H9 (cell line): ENCODE data around the gene EBF4. TPM values are rescaled to one million over a fixed set of nuclear protein-coding genes. Genes with fewer than 3 reads are reported as not detected.

Source experiments
- DNase-seq: peaks from one replicate; pipeline ENCODE4 v3.0.0-alpha.2; 2017
- H2AFZ ChIP-seq: one replicate; pipeline ENCODE4 v1.6.1; 2013; ENCODE audit warnings: mild to moderate bottlenecking, low read length, control low read depth, moderate library complexity
- H2AK5ac ChIP-seq: 2 replicates; pipeline ENCODE4 v1.6.1; 2013; ENCODE audit warnings: low read length, control low read depth, mixed read lengths; ENCODE audit not compliant: insufficient read length
- H2BK120ac ChIP-seq: one replicate; pipeline ENCODE4 v1.6.1; 2013; ENCODE audit warnings: low read depth, mild to moderate bottlenecking, low read length, control low read depth, inconsistent platforms; ENCODE audit not compliant: poor library complexity, severe bottlenecking
- H2BK12ac ChIP-seq: 2 replicates; pipeline ENCODE4 v1.6.1; 2013; ENCODE audit warnings: low read length, control low read depth, mixed read lengths, low read depth; ENCODE audit not compliant: insufficient read length
- H2BK15ac ChIP-seq: 2 replicates; pipeline ENCODE4 v1.6.1; 2013; ENCODE audit warnings: low read depth, low read length, control low read depth
- H2BK20ac ChIP-seq: one replicate; pipeline ENCODE4 v1.6.1; 2013; ENCODE audit warnings: low read depth, mild to moderate bottlenecking, low read length, control low read depth, inconsistent platforms; ENCODE audit not compliant: poor library complexity, severe bottlenecking
- H2BK5ac ChIP-seq: 2 replicates; pipeline ENCODE4 v1.6.1; 2013; ENCODE audit warnings: low read length, control low read depth, mixed read lengths; ENCODE audit not compliant: insufficient read length
- H3K14ac ChIP-seq: 2 replicates; pipeline ENCODE4 v1.6.1; 2013; ENCODE audit warnings: low read length, control low read depth; ENCODE audit not compliant: insufficient read depth
- H3K18ac ChIP-seq: 2 replicates; pipeline ENCODE4 v1.6.1; 2013; ENCODE audit warnings: low read depth, mild to moderate bottlenecking, mixed read lengths, low read length, control low read depth; ENCODE audit not compliant: insufficient read length
- H3K23ac ChIP-seq: 2 replicates; pipeline ENCODE4 v1.6.1; 2013; ENCODE audit warnings: low read length, control low read depth, mixed read lengths, low read depth; ENCODE audit not compliant: insufficient read length
- H3K23me2 ChIP-seq: 2 replicates; pipeline ENCODE4 v1.6.1; 2013; ENCODE audit warnings: low read depth, mild to moderate bottlenecking, mixed read lengths, low read length, control low read depth; ENCODE audit not compliant: insufficient read length, poor library complexity, severe bottlenecking
- H3K27ac ChIP-seq: 2 replicates; pipeline ENCODE4 v1.5.1; 2013; ENCODE audit warnings: low read length, control low read depth, mixed read lengths, low read depth; ENCODE audit not compliant: insufficient read length
- H3K27me3 ChIP-seq: 2 replicates; pipeline ENCODE4 v1.6.1; 2013; ENCODE audit warnings: low read length, control low read depth, inconsistent platforms; ENCODE audit not compliant: insufficient read depth
- H3K4ac ChIP-seq: 2 replicates; pipeline ENCODE4 v1.6.1; 2013; ENCODE audit warnings: low read depth, mild to moderate bottlenecking, control low read depth, inconsistent platforms, low read length, moderate library complexity
- H3K4me1 ChIP-seq: 2 replicates; pipeline ENCODE4 v1.6.1; 2013; ENCODE audit warnings: low read length, control low read depth, inconsistent platforms; ENCODE audit not compliant: insufficient read depth
- H3K4me2 ChIP-seq: 2 replicates; pipeline ENCODE4 v1.6.1; 2013; ENCODE audit warnings: low read length, control low read depth, mixed read lengths; ENCODE audit not compliant: insufficient read length, insufficient read depth
- H3K56ac ChIP-seq: 2 replicates; pipeline ENCODE4 v1.6.1; 2013; ENCODE audit warnings: low read depth, mild to moderate bottlenecking, mixed read lengths, low read length, control low read depth; ENCODE audit not compliant: insufficient read length
- H3K79me1 ChIP-seq: 2 replicates; pipeline ENCODE4 v1.6.1; 2013; ENCODE audit warnings: low read depth, mild to moderate bottlenecking, moderate library complexity, low read length, control low read depth, inconsistent platforms; ENCODE audit not compliant: insufficient read depth, poor library complexity, severe bottlenecking
- H3K79me2 ChIP-seq: 2 replicates; pipeline ENCODE4 v1.6.1; 2013; ENCODE audit warnings: low read length, control low read depth, inconsistent platforms; ENCODE audit not compliant: insufficient read depth
- H3K9ac ChIP-seq: 2 replicates; pipeline ENCODE4 v1.6.1; 2013; ENCODE audit warnings: low read length, control low read depth, mixed read lengths; ENCODE audit not compliant: insufficient read length; ENCODE audit errors: extremely low read depth
- H3K9me3 ChIP-seq: one replicate; pipeline ENCODE4 v1.6.1; 2013; ENCODE audit warnings: low read depth, low read length, inconsistent platforms; ENCODE audit not compliant: control insufficient read depth
- H3T11ph ChIP-seq: one replicate; pipeline ENCODE4 v1.6.1; 2013; ENCODE audit warnings: mild to moderate bottlenecking, low read length, control low read depth, inconsistent platforms
- H4K20me1 ChIP-seq: one replicate; pipeline ENCODE4 v1.6.1; 2013; ENCODE audit not compliant: control insufficient read depth, insufficient read length, insufficient read depth
- H4K5ac ChIP-seq: 2 replicates; pipeline ENCODE4 v1.6.1; 2013; ENCODE audit warnings: low read depth, mild to moderate bottlenecking, mixed read lengths, low read length, control low read depth; ENCODE audit not compliant: insufficient read length
- H4K8ac ChIP-seq: replicated peaks from 2 replicates; pipeline ENCODE4 v1.6.1; 2013; ENCODE audit warnings: low read length, control low read depth, mixed read lengths, low read depth; ENCODE audit not compliant: insufficient read length
- H4K91ac ChIP-seq: 2 replicates; pipeline ENCODE4 v1.6.1; 2013; ENCODE audit warnings: low read depth, mild to moderate bottlenecking, moderate library complexity, mixed read lengths, low read length, control low read depth; ENCODE audit not compliant: insufficient read length
- H3K27ac Mint-ChIP-seq, 3 experiments: 2 replicates in 2 of 3; 3 replicates in 1 of 3; pipeline ENCODE4 v1.8.0; 2020 to 2021; ENCODE audit warnings: mixed read lengths in 3 of 3, mild to moderate bottlenecking in 1 of 3, moderate library complexity in 1 of 3
- H3K27me3 Mint-ChIP-seq: 2 replicates; pipeline ENCODE4 v1.8.0; 2021; ENCODE audit warnings: low read depth, mild to moderate bottlenecking, moderate library complexity, mixed read lengths
- H3K36me3 Mint-ChIP-seq, 3 experiments: 2 replicates in 2 of 3; 3 replicates in 1 of 3; pipeline ENCODE4 v1.8.0; 2020 to 2021; ENCODE audit warnings: low read depth in 3 of 3, mixed read lengths in 3 of 3; ENCODE audit not compliant: insufficient read depth in 1 of 3
- H3K4me1 Mint-ChIP-seq, 2 experiments: 2 replicates each; pipeline ENCODE4 v1.8.0; 2020; ENCODE audit warnings: mixed read lengths in 2 of 2
- H3K4me3 Mint-ChIP-seq, 2 experiments: 2 replicates in 1 of 2; 3 replicates in 1 of 2; pipeline ENCODE4 v1.8.0; 2020 to 2021; ENCODE audit warnings: mild to moderate bottlenecking in 2 of 2, mixed read lengths in 2 of 2, moderate library complexity in 1 of 2
- H3K9me3 Mint-ChIP-seq, 2 experiments: 2 replicates in 1 of 2; 3 replicates in 1 of 2; pipeline ENCODE4 v1.8.0; 2020; ENCODE audit warnings: mild to moderate bottlenecking in 2 of 2, mixed read lengths in 2 of 2, moderate library complexity in 1 of 2
- CTCF ChIP-seq: fragments of 200-600 bp; sonication (generic); conservative IDR thresholded peaks from 3 replicates; pipeline ENCODE4 v1.8.0; 2021; ENCODE audit warnings: antibody characterized with exemption, mild to moderate bottlenecking
- WGBS: extraction: QIAGEN DNeasy Blood & Tissue Kit; methylation state at CpG from one replicate; pipeline ENCODE4 v1.1.7; 2013; ENCODE audit warnings: missing lambda C conversion rate, low lambda C conversion rate, mixed read lengths; ENCODE audit not compliant: insufficient read length; ENCODE audit errors: extremely low coverage; 5-methylcytosine and 5-hydroxymethylcytosine counted together
- total RNA-seq: library from RNA; stranded (reverse); gene quantifications from 2 replicates; pipeline ENCODE4 v1.2.1, GENCODE V29; 2021

The EBF4 gene
- total RNA-seq, 1 experiment from 2014 or later, result 3.9 TPM

GRCh38 chr20:2757001-2757400 is 64.4 kb downstream of the EBF4 start:
- H3K36me3 Mint-ChIP-seq, result no peaks in the 10 kb centered on the region
- H3K4me1 Mint-ChIP-seq, result peaks cover 19 to 42% of the 10 kb centered on the region in 2 experiments
- H3K4me2 ChIP-seq, result no peak overlapping the region

More at GRCh38 chr20:2757001-2757400, 64.4 kb downstream of the EBF4 start:
- H2AFZ ChIP-seq, result no peak overlapping the region
- H2AK5ac ChIP-seq, result no peak overlapping the region
- no peak overlapping the region for H2BK15ac ChIP-seq
- H4K20me1 ChIP-seq, result no peaks in the 10 kb centered on the region
- no peak overlapping the region for H3K23ac ChIP-seq
- H2BK20ac ChIP-seq, result no peak overlapping the region
- peaks cover 6% of the 10 kb centered on the region; the same call in 1 of the 2 replicates for H3K27me3 ChIP-seq
- no peak overlapping the region for H3K14ac ChIP-seq
- Mint-ChIP-seq H3K9me3 (no peaks in the 10 kb centered on the region), H3K27me3 (peaks cover 45% of the 10 kb centered on the region), H3K4me3 (no peak overlapping the region), H3K27ac (no peak overlapping the region)
- no peak overlapping the region for H2BK5ac ChIP-seq
- DNase-seq, result no peak
- no peak overlapping the region for H3K4ac ChIP-seq
- no peak overlapping the region for H4K91ac ChIP-seq
- no peak for TF ChIP-seq CTCF
- no peak overlapping the region for H4K5ac ChIP-seq
- no CpG with 5 or more reads among the region's 5 CpGs for WGBS
- no peaks in the 10 kb centered on the region for H3K79me1 ChIP-seq
- H2BK12ac ChIP-seq, result no peak overlapping the region
- no peak overlapping the region for H3K56ac ChIP-seq
- no peak overlapping the region for H4K8ac ChIP-seq
- H3K9ac ChIP-seq, result no peak overlapping the region
- no peak overlapping the region for H3K27ac ChIP-seq
- no peaks in the 10 kb centered on the region for H3K4me1 ChIP-seq
- no peak overlapping the region for H3K18ac ChIP-seq
- no peaks in the 10 kb centered on the region for H3K79me2 ChIP-seq
- no peak overlapping the region for H2BK120ac ChIP-seq
- H3T11ph ChIP-seq, result no peak overlapping the region
- H3K9me3 ChIP-seq, result no peaks in the 10 kb centered on the region
- H3K23me2 ChIP-seq, result peaks cover 10% of the 10 kb centered on the region
